GM23338 (cell line): ENCODE measurements around the gene OR6K3.

Source experiments
- CREB1 ChIP-seq: fragments of 250-450 bp; sonication (Bioruptor Pico); IDR thresholded peaks from 2 replicates; pipeline ENCODE4 v1.5.0; 2020; ENCODE audit warnings: low read depth, mild to moderate bottlenecking, moderate library complexity
- CTCF ChIP-seq, 2 experiments: fragments of 200-600 bp in 1 of 2; sonication (generic) in 1 of 2; conservative IDR thresholded peaks; 2 replicates each; pipeline versions ENCODE4 v1.5.1 to v1.6.1; 2016 to 2017; ENCODE audit warnings: antibody characterized with exemption in 2 of 2, low read depth in 2 of 2, mild to moderate bottlenecking in 2 of 2, moderate library complexity in 1 of 2
- ETS1 ChIP-seq: IDR thresholded peaks from 2 replicates; pipeline ENCODE4 v1.6.1; 2016; ENCODE audit warnings: antibody characterized with exemption
- EZH2 ChIP-seq: fragments of 200-600 bp; sonication (generic); IDR thresholded peaks from one replicate; pipeline ENCODE4 v1.8.0; 2017; ENCODE audit warnings: antibody characterized with exemption, mild to moderate bottlenecking, low read depth; ENCODE audit not compliant: unreplicated experiment
- EZH2phosphoT487 ChIP-seq: fragments of 200-600 bp; sonication (generic); IDR thresholded peaks from one replicate; pipeline ENCODE4 v1.8.1; 2018; ENCODE audit warnings: antibody characterized with exemption; ENCODE audit not compliant: unreplicated experiment
- JUNB ChIP-seq: IDR thresholded peaks from one replicate; pipeline ENCODE4 v1.6.1; 2016; ENCODE audit warnings: antibody characterized with exemption; ENCODE audit not compliant: unreplicated experiment
- NANOG ChIP-seq: IDR thresholded peaks from 2 replicates; pipeline ENCODE4 v1.6.1; 2016; ENCODE audit warnings: antibody characterized with exemption, borderline replicate concordance
- POLR2AphosphoS5 ChIP-seq: IDR thresholded peaks from 2 replicates; pipeline ENCODE4 v1.6.1; 2016; ENCODE audit warnings: antibody characterized with exemption, low read depth
- REST ChIP-seq: IDR thresholded peaks from one replicate; pipeline ENCODE4 v1.6.1; 2018; ENCODE audit warnings: antibody characterized with exemption; ENCODE audit not compliant: unreplicated experiment
- STAT1 ChIP-seq: IDR thresholded peaks from one replicate; pipeline ENCODE4 v1.6.1; 2016; ENCODE audit warnings: antibody characterized with exemption; ENCODE audit not compliant: unreplicated experiment
- ZNF114 ChIP-seq: fragments of 250-450 bp; sonication (Bioruptor Pico); IDR thresholded peaks from 2 replicates; pipeline ENCODE4 v1.5.0; 2020; ENCODE audit warnings: mild to moderate bottlenecking, moderate library complexity

- no peak for TF ChIP-seq ZNF114 (CRISPR knock-in tag)
- no peak for TF ChIP-seq EZH2
- no peak for TF ChIP-seq CTCF (conservative IDR thresholded peaks at IDR 0.05; ENCODE audit: low read depth in 2 of 2)
- no peak for TF ChIP-seq STAT1
- no peak for TF ChIP-seq EZH2phosphoT487
- TF ChIP-seq REST = no peak
- no peak for TF ChIP-seq JUNB
- no peak for TF ChIP-seq POLR2AphosphoS5
- no peak for TF ChIP-seq CREB1 (CRISPR knock-in tag)
- TF ChIP-seq ETS1 = no peak
- no peak for TF ChIP-seq NANOG
These were observed 4.2 kb downstream of the OR6K3 start for GRCh38 chr1:158716335-158716734.
